Activated T-cell treated with anti-CD3 and anti-CD28 coated beads, Interleukin-2, amount 50 U/mL, for 4 hours (primary cell): ENCODE measurements around the gene P4HA3. TPM values are rescaled to one million over a fixed set of nuclear protein-coding genes. Genes with fewer than 3 reads are reported as not detected.

ENCODE experiments used
- ATAC-seq, 2 donors: fragments of 200-7000 bp; cut with Tn5 transposase; one replicate each; pipeline ENCODE4 v1.10.0; 2021
- DNase-seq: peaks from one replicate; pipeline ENCODE4 v3.0.0-alpha.2; 2020
- H3K27me3 Mint-ChIP-seq: one replicate; pipeline ENCODE4 v1.8.0; 2021; ENCODE audit warnings: low read depth, mixed read lengths
- H3K36me3 Mint-ChIP-seq: one replicate; pipeline ENCODE4 v1.8.0; 2022; ENCODE audit warnings: mixed read lengths; ENCODE audit not compliant: insufficient read depth
- H3K4me1 Mint-ChIP-seq: one replicate; pipeline ENCODE4 v1.8.0; 2021; ENCODE audit warnings: low read depth, mixed read lengths
- H3K4me3 Mint-ChIP-seq: one replicate; pipeline ENCODE4 v1.8.0; 2021; ENCODE audit warnings: mild to moderate bottlenecking, moderate library complexity, mixed read lengths
- H3K9me3 Mint-ChIP-seq: one replicate; pipeline ENCODE4 v1.8.0; 2021; ENCODE audit warnings: mixed read lengths
- total RNA-seq, 3 donors: library from RNA; stranded (reverse); gene quantifications; one replicate each; pipeline ENCODE4 v1.2.1, GENCODE V29; 2021

Gene P4HA3
- total RNA-seq, 3 donors from 2014 or later: not detected

GRCh38 chr11:74325649-74326645 lies 14.5 kb upstream of the P4HA3 start:
- peaks cover 13% of the 10 kb centered on the region for H3K27me3 Mint-ChIP-seq
- H3K4me3 Mint-ChIP-seq: no peak overlapping the region
- no peaks in the 10 kb centered on the region for H3K4me1 Mint-ChIP-seq
- peaks cover 4% of the 10 kb centered on the region for H3K36me3 Mint-ChIP-seq
- DNase-seq: no peak
- ATAC-seq: no peak
- no peaks in the 10 kb centered on the region for H3K9me3 Mint-ChIP-seq

- H3K4me1 Mint-ChIP-seq: no peaks in the 10 kb centered on the region
- no peak for ATAC-seq
- no peak overlapping the region for H3K4me3 Mint-ChIP-seq
- no peak for DNase-seq
- peaks cover 5% of the 10 kb centered on the region for H3K9me3 Mint-ChIP-seq
- peaks cover 2% of the 10 kb centered on the region for H3K36me3 Mint-ChIP-seq
- H3K27me3 Mint-ChIP-seq: peaks cover 24% of the 10 kb centered on the region
Measured at GRCh38 chr11:74322667-74323066, 11.2 kb upstream of the P4HA3 start.

GRCh38 chr11:74321487-74322188 lies 10.2 kb upstream of the P4HA3 start:
- no peaks in the 10 kb centered on the region for H3K4me1 Mint-ChIP-seq
- DNase-seq (no peak), ATAC-seq (no peak)
- H3K9me3 Mint-ChIP-seq: peaks cover 15% of the 10 kb centered on the region
- H3K36me3 Mint-ChIP-seq: no peaks in the 10 kb centered on the region
- no peak overlapping the region for H3K4me3 Mint-ChIP-seq
- peaks cover 24% of the 10 kb centered on the region for H3K27me3 Mint-ChIP-seq

- H3K4me1 Mint-ChIP-seq: no peaks in the 10 kb centered on the region
- no peak overlapping the region for H3K4me3 Mint-ChIP-seq
- no peak for ATAC-seq
- DNase-seq: no peak
- H3K36me3 Mint-ChIP-seq: no peaks in the 10 kb centered on the region
- peaks cover 18% of the 10 kb centered on the region for H3K9me3 Mint-ChIP-seq
- H3K27me3 Mint-ChIP-seq: peaks cover 23% of the 10 kb centered on the region
Measured at GRCh38 chr11:74320538-74320937, 9.1 kb upstream of the P4HA3 start.

- no peak for DNase-seq
Measured at GRCh38 chr11:74319139-74319816, 7.8 kb upstream of the P4HA3 start.

GRCh38 chr11:74318241-74318932 lies 6.9 kb upstream of the P4HA3 start:
- no peak for ATAC-seq
- no peak for DNase-seq
- no peak overlapping the region for H3K4me3 Mint-ChIP-seq
- H3K36me3 Mint-ChIP-seq: no peaks in the 10 kb centered on the region
- H3K4me1 Mint-ChIP-seq: no peaks in the 10 kb centered on the region
- peaks cover 21% of the 10 kb centered on the region for H3K9me3 Mint-ChIP-seq
- peaks cover 21% of the 10 kb centered on the region for H3K27me3 Mint-ChIP-seq

More at GRCh38 chr11:74319139-74319816, 7.8 kb upstream of the P4HA3 start:
- no peaks in the 10 kb centered on the region for H3K4me1 Mint-ChIP-seq
- H3K36me3 Mint-ChIP-seq: no peaks in the 10 kb centered on the region
- H3K27me3 Mint-ChIP-seq: peaks cover 21% of the 10 kb centered on the region
- ATAC-seq: no peak
- peaks cover 21% of the 10 kb centered on the region for H3K9me3 Mint-ChIP-seq
- H3K4me3 Mint-ChIP-seq: no peak overlapping the region

- DNase-seq (no peak), ATAC-seq (no peak)
- Mint-ChIP-seq H3K9me3 (peaks cover 21% of the 10 kb centered on the region), H3K4me1 (peaks cover under 1% of the 10 kb centered on the region), H3K27me3 (peaks cover 20% of the 10 kb centered on the region), H3K4me3 (no peak overlapping the region), H3K36me3 (no peaks in the 10 kb centered on the region)
Measured at GRCh38 chr11:74316772-74317505, 5.5 kb upstream of the P4HA3 start.

- Mint-ChIP-seq H3K4me3 (no peak overlapping the region), H3K9me3 (peaks cover 12% of the 10 kb centered on the region), H3K27me3 (peaks cover 37% of the 10 kb centered on the region), H3K36me3 (no peaks in the 10 kb centered on the region), H3K4me1 (peaks cover 11% of the 10 kb centered on the region)
- DNase-seq (no peak), ATAC-seq (no peak)
Measured at GRCh38 chr11:74312326-74312725, 886 bp upstream of the P4HA3 start.

- Mint-ChIP-seq H3K36me3 (no peaks in the 10 kb centered on the region), H3K27me3 (peaks cover 44% of the 10 kb centered on the region), H3K9me3 (peaks cover 3% of the 10 kb centered on the region), H3K4me3 (peak overlapping the region; percentile 34), H3K4me1 (peaks cover 11% of the 10 kb centered on the region)
- DNase-seq (no peak), ATAC-seq (peak; percentile 3 to 21)
Measured at GRCh38 chr11:74310857-74311256, 583 bp downstream of the P4HA3 start.

GRCh38 chr11:74307434-74307833 lies 4.0 kb downstream of the P4HA3 start:
- no peak for DNase-seq
- no peaks in the 10 kb centered on the region for H3K9me3 Mint-ChIP-seq
- ATAC-seq: no peak
- no peaks in the 10 kb centered on the region for H3K36me3 Mint-ChIP-seq
- peaks cover 11% of the 10 kb centered on the region for H3K4me1 Mint-ChIP-seq
- H3K4me3 Mint-ChIP-seq: no peak overlapping the region
- H3K27me3 Mint-ChIP-seq: peaks cover 52% of the 10 kb centered on the region

- DNase-seq (no peak), ATAC-seq (no peak)
- no peaks in the 10 kb centered on the region for H3K9me3 Mint-ChIP-seq
- no peaks in the 10 kb centered on the region for H3K36me3 Mint-ChIP-seq
- no peak overlapping the region for H3K4me3 Mint-ChIP-seq
- peaks cover 46% of the 10 kb centered on the region for H3K27me3 Mint-ChIP-seq
- H3K4me1 Mint-ChIP-seq: peaks cover 7% of the 10 kb centered on the region
Measured at GRCh38 chr11:74306435-74307175, 4.8 kb downstream of the P4HA3 start.

- Mint-ChIP-seq H3K4me1 (peaks cover 7% of the 10 kb centered on the region), H3K4me3 (no peak overlapping the region), H3K36me3 (no peaks in the 10 kb centered on the region), H3K9me3 (peaks cover 2% of the 10 kb centered on the region), H3K27me3 (peaks cover 22% of the 10 kb centered on the region)
- DNase-seq: no peak
- ATAC-seq: no peak
Measured at GRCh38 chr11:74299015-74299414, 12.4 kb downstream of the P4HA3 start.

- no peak for ATAC-seq
- Mint-ChIP-seq H3K27me3 (peaks cover 26% of the 10 kb centered on the region), H3K36me3 (no peaks in the 10 kb centered on the region), H3K9me3 (peaks cover 4% of the 10 kb centered on the region), H3K4me1 (peaks cover 7% of the 10 kb centered on the region), H3K4me3 (no peak overlapping the region)
- no peak for DNase-seq
Measured at GRCh38 chr11:74297484-74297883, 14.0 kb downstream of the P4HA3 start.
